Measurements from ENCODE around the gene POTEB3.
"Not testable (repeated sequence)": the region's sequence is repeated elsewhere in the genome, so short reads cannot be mapped to it uniquely, and the experiment has no call there.

Gene POTEB3

DNA sequence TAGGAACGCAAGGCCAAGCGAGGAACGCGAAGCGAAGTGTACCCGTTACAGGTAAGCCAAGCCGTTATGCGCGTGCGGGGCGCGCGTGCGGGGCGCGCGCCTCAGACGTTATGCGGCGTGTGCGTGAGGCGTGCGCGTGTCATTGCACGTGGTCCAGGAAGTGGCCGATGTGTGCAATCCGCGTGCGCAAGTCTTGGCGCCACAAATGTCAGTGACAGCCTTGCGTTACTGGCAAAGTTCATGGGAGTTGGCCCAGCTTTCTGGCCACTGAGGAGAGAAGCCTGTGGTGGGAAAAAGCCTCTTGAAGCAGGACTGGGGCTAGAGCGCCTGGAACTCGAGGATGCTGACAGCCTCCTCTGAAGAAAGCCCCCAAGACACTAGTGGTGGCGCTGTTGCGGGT, at the start of gene POTEB3:
Gene POTEB3, minus strand, starts transcription at position 101 of the 400 bp plus-strand sequence. CDS start 488 bp downstream, outside the sequence.
- H3K4me1 ChIP-seq (ENCODE audit: control insufficient read depth, insufficient read depth, low read length); H3K4me3 ChIP-seq (ENCODE audit: low read length); H3K36me3 ChIP-seq (ENCODE audit: control insufficient read depth, insufficient read depth, low read length); H3K27me3 ChIP-seq (ENCODE audit: control insufficient read depth, insufficient read depth, low read length); H3K9me3 ChIP-seq (ENCODE audit: control insufficient read depth, low read length); H3K9ac ChIP-seq (ENCODE audit: low read length): not testable (repeated sequence)

DNA sequence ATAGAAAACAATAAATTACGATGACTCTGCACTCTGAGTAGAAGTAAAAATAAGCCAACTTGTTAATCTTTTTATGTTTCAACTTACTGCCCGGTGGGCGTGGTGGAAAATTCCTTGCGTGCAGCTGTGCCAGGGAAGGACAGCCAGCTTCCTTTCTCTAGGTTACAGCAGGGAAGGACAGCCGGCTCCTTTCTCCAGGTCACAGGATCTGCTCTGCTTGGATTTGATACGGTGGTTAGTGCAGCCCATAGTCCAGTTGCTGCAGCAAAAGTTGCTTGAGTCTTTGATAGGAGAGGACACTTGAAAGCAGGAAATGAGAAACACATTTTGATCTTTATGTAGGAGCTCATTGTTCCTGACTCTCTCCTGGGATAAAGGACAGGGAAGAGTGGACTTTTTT, 13.4 kb upstream of the POTEB3 start:
- not testable (repeated sequence) for H3K27me3 ChIP-seq (ENCODE audit: control insufficient read depth, insufficient read depth, low read length); H3K9ac ChIP-seq (ENCODE audit: low read length); H3K9me3 ChIP-seq (ENCODE audit: control insufficient read depth, low read length); H3K4me3 ChIP-seq (ENCODE audit: low read length); H3K4me1 ChIP-seq (ENCODE audit: control insufficient read depth, insufficient read depth, low read length); H3K36me3 ChIP-seq (ENCODE audit: control insufficient read depth, insufficient read depth, low read length)

DNA sequence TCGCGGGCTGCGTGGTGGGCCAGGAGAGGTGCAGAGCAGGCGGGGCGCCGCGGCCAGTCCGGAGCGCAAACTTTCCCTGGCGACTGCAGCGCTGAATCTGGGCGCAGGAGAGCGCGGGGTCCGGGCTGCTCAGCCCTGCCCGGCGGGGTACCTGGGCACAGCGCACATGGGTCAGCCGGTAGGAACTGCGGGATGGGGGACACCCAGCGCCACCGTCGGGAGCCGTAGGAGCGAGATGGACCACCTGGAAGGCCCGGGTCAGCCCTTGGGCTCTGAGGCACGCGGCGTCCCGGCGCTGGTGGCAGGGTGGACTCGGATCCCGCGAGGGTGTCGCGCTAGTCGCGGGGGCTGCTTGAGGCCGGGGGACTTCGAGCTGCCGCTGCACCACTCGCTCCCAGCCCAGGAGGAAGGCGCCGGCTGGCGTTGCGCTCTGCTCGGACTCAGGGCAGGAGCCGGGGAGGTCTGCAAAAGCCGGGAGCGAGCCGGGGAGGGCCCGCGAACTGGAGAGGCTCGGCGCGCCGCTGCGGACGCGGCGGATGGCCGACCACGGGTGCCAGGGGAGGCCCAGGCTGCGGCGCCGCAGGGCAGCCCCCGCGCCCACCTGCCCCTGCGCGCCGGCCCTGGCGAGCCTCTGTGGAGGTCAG, 11.7 kb upstream of the POTEB3 start:
- not testable (repeated sequence) for H3K36me3 ChIP-seq (ENCODE audit: control insufficient read depth, insufficient read depth, low read length); H3K4me1 ChIP-seq (ENCODE audit: control insufficient read depth, insufficient read depth, low read length); H3K27me3 ChIP-seq (ENCODE audit: control insufficient read depth, insufficient read depth, low read length); H3K4me3 ChIP-seq (ENCODE audit: low read length); H3K9me3 ChIP-seq (ENCODE audit: control insufficient read depth, low read length); H3K9ac ChIP-seq (ENCODE audit: low read length)

DNA sequence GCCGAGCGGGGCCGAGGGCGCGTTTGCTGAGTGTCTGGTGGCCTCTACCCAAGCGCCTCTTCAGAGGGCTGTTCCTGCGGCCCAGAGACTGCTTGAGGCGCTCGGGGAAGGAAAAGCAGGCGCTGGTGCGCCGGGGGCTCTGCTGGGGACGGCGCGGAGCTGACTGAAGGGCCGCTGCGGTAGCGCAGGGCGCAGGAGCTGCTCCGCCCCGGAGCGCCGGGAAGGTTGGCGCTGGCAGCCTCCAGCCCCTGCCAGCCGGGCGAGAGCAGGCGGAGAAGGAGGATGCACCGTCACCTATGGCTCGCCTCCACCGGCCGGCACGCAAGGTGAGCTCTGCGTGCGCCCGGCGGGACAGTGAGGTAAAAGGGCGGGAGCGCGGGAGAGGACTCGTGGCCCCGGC, 11.2 kb upstream of the POTEB3 start:
- not testable (repeated sequence) for H3K27me3 ChIP-seq (ENCODE audit: control insufficient read depth, insufficient read depth, low read length); H3K36me3 ChIP-seq (ENCODE audit: control insufficient read depth, insufficient read depth, low read length); H3K4me1 ChIP-seq (ENCODE audit: control insufficient read depth, insufficient read depth, low read length); H3K9ac ChIP-seq (ENCODE audit: low read length); H3K4me3 ChIP-seq (ENCODE audit: low read length); H3K9me3 ChIP-seq (ENCODE audit: control insufficient read depth, low read length)

DNA sequence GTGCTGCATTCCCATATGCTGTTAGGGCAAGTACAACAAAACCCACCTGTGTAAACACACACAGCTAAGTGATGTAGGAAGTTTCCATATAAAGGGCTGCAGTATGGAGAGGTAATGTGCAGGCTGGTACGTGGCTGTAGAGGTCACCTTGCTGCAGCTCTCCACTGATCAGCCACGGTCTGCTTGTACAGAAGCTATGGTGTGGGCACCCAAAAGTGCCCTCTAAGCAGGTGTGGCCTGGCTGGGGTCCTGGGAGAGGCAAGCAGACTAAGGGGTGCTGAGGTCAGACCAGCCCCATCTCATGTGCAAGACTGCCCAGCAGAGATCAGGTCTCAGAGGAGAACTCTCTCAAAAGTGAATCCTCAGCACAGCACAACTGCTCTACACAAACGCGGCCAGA, 32.9 kb downstream of the POTEB3 start:
- H3K27me3 ChIP-seq (ENCODE audit: control insufficient read depth, insufficient read depth, low read length); H3K9me3 ChIP-seq (ENCODE audit: control insufficient read depth, low read length); H3K9ac ChIP-seq (ENCODE audit: low read length); H3K36me3 ChIP-seq (ENCODE audit: control insufficient read depth, insufficient read depth, low read length); H3K4me3 ChIP-seq (ENCODE audit: low read length); H3K4me1 ChIP-seq (ENCODE audit: control insufficient read depth, insufficient read depth, low read length): not testable (repeated sequence)

DNA sequence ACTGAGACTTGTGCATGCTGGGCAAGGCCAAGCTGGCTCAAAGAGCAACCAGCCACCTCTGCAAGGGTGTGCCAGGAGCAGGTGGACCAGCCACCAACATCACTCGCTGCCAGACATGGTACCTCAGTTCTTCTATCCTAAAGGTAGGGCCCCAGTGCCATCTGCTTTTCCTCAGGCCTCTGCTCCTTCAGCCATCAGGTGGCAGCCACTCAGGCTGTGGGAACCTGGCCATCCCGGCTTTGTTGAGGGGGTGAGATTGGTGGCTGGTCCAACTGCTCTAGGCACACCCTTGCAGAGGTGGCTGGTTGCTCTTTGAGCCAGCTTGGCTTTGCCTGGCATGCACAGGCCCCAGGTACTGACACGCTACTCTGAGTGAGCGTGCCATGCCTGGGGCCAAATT, 38.8 kb downstream of the POTEB3 start:
- H3K36me3 ChIP-seq (ENCODE audit: control insufficient read depth, insufficient read depth, low read length); H3K27me3 ChIP-seq (ENCODE audit: control insufficient read depth, insufficient read depth, low read length); H3K9ac ChIP-seq (ENCODE audit: low read length); H3K4me1 ChIP-seq (ENCODE audit: control insufficient read depth, insufficient read depth, low read length); H3K4me3 ChIP-seq (ENCODE audit: low read length); H3K9me3 ChIP-seq (ENCODE audit: control insufficient read depth, low read length): not testable (repeated sequence)

DNA sequence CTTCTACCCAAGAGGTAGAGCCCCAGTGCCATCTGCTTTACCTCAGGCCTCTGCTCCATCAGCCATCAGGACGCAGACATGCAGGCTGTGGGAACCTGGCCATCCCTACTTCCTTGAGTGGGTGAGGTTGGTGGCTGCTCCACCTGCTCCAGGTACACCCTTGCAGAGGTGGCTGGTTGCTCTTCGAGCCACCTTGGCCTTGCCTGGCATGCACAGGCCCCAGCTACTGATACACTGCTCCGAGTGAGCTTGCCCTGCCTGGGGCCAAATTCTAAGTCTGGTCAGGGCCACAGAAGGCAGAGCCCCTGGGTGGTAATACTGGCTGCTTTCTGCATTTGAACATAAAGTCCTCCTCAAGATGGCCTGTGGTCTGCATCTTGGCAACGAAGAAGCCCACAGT, 41.2 kb downstream of the POTEB3 start:
- H3K36me3 ChIP-seq (ENCODE audit: control insufficient read depth, insufficient read depth, low read length); H3K27me3 ChIP-seq (ENCODE audit: control insufficient read depth, insufficient read depth, low read length); H3K4me1 ChIP-seq (ENCODE audit: control insufficient read depth, insufficient read depth, low read length); H3K9ac ChIP-seq (ENCODE audit: low read length); H3K4me3 ChIP-seq (ENCODE audit: low read length); H3K9me3 ChIP-seq (ENCODE audit: control insufficient read depth, low read length): not testable (repeated sequence)

DNA sequence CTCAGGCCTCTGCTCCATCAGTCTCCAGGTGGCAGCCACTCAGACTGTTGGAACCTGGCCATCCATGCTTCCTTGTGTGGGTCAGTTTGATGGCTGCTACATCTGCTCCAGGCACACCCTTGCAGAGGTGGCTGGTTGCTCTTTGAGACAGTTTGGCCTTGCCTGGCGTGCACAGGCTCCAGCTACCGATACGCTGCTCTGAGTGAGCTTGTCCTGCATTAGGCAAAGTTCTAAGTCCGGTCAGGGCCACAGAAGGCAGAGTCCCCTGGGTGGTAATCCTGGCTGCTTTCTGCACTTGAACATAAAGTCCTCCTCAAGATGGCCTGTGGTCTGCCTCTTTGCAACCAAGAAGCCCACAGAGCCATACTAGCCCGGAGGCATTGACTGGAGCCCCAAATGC, 41.8 kb downstream of the POTEB3 start:
- not testable (repeated sequence) for H3K4me3 ChIP-seq (ENCODE audit: low read length); H3K27me3 ChIP-seq (ENCODE audit: control insufficient read depth, insufficient read depth, low read length); H3K36me3 ChIP-seq (ENCODE audit: control insufficient read depth, insufficient read depth, low read length); H3K9ac ChIP-seq (ENCODE audit: low read length); H3K4me1 ChIP-seq (ENCODE audit: control insufficient read depth, insufficient read depth, low read length); H3K9me3 ChIP-seq (ENCODE audit: control insufficient read depth, low read length)

DNA sequence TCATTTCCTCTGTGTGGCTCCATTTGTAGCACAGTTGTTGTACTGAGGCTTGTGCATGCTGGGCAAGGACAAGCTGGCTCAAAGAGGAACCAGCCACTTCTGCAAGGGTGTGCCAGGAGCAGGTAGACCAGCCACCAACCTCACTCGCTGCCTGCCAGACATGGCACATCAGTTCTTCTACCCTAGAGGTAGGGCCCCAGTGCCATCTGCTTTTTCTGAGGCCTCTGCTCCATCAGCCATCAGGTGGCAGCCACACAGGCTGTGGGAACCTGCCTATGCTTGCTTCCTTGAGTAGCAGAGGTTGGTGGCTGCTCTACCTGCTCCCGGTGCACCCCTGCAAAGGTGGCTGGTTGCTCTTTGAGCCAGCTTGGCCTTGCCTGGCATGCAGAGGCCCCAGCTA, 42.6 kb downstream of the POTEB3 start:
- H3K36me3 ChIP-seq (ENCODE audit: control insufficient read depth, insufficient read depth, low read length); H3K27me3 ChIP-seq (ENCODE audit: control insufficient read depth, insufficient read depth, low read length); H3K4me3 ChIP-seq (ENCODE audit: low read length); H3K9me3 ChIP-seq (ENCODE audit: control insufficient read depth, low read length); H3K4me1 ChIP-seq (ENCODE audit: control insufficient read depth, insufficient read depth, low read length); H3K9ac ChIP-seq (ENCODE audit: low read length): not testable (repeated sequence)

DNA sequence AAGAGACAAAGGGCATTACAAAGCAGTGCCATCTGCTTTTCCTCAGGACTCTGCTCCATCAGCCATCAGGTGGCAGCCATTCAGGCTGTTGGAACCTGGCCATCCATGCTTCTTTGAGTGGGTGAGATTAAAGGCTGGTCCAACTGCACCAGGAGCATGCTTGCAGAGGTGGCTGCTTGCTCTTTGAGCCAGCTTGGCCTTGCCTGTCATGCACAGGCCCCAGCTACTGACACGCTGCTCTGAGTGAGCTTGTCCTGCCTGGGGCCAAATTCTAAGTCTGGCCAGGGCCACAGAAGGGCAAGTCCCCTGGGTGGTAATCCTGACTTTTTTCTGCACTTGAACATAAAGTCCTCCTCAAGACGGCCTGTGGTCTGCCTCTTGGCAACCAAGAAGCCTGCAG, 43.1 kb downstream of the POTEB3 start:
- H3K36me3 ChIP-seq (ENCODE audit: control insufficient read depth, insufficient read depth, low read length); H3K9me3 ChIP-seq (ENCODE audit: control insufficient read depth, low read length); H3K27me3 ChIP-seq (ENCODE audit: control insufficient read depth, insufficient read depth, low read length); H3K9ac ChIP-seq (ENCODE audit: low read length); H3K4me3 ChIP-seq (ENCODE audit: low read length); H3K4me1 ChIP-seq (ENCODE audit: control insufficient read depth, insufficient read depth, low read length): not testable (repeated sequence)

DNA sequence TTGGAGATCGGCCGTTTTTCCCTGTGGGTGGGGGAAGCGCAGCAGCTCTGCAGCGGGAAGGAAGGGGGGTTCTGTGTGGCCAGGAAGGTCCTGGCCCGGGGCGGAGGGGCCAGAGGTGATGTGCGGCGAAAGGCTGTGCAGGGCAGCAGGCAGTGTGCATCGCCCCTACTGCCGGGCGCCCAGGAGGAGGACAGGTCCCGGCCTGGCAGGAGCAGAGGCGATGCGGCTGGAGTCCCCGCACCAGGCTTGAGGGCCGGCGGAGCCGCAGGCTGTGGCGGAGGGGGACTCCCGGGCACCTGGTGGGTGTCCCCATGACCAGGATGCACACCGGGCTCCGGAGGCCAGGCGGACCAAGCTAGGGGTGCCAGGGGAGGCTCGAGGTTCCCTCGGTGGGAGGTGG, 54.3 kb downstream of the POTEB3 start:
- H3K36me3 ChIP-seq (ENCODE audit: control insufficient read depth, insufficient read depth, low read length); H3K4me1 ChIP-seq (ENCODE audit: control insufficient read depth, insufficient read depth, low read length); H3K4me3 ChIP-seq (ENCODE audit: low read length); H3K27me3 ChIP-seq (ENCODE audit: control insufficient read depth, insufficient read depth, low read length); H3K9ac ChIP-seq (ENCODE audit: low read length); H3K9me3 ChIP-seq (ENCODE audit: control insufficient read depth, low read length): not testable (repeated sequence)

DNA sequence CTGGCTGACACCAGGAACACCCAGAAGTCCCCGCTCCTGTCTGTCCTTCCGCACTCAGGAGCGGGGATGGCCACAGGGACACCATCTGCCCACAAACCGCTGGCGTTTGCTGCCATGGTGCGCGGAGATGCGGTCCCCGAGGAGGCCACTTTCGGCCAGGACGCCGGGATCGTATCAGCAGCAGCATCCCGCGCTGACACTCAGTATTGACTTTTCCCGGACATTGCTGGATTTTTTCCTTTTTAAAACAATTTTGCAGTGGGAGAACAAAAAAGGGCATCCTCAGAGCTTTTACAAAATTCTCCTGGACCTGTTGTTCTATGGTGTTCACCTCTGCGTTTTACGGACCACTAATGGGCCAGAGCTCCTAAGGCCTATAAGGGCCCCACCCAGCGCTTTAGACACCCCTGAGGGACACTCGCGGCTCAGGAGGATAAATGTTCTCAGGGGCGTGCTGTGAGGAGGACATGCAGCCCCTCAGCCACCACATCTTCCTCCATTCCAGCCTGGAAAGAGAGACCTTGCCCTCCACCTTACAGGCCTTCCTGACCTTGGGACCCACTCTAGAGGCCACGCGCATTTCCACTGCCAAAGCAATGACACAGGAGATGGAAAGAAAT, 56.3 kb downstream of the POTEB3 start:
- H3K36me3 ChIP-seq (ENCODE audit: control insufficient read depth, insufficient read depth, low read length); H3K4me1 ChIP-seq (ENCODE audit: control insufficient read depth, insufficient read depth, low read length); H3K4me3 ChIP-seq (ENCODE audit: low read length); H3K9me3 ChIP-seq (ENCODE audit: control insufficient read depth, low read length); H3K9ac ChIP-seq (ENCODE audit: low read length); H3K27me3 ChIP-seq (ENCODE audit: control insufficient read depth, insufficient read depth, low read length): not testable (repeated sequence)

DNA sequence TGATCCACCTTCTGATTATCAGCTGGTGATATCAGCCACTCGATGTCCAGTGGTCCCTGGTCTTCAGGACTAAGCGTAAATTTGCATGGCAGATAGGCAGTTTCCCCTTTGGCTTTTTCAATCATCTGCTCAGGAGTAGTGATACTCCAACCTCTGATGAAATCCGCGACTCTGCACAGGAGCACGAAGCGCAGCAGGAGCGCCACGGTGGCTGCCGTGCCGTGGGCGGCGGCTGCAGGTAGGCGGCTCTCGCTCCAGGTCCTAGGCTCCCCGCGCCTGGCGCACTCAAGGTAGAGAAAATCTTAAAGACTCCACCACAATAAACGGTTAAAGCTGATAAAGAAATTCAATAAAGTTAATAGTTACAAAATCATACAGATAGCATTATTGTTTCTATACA, 66.6 kb downstream of the POTEB3 start:
- not testable (repeated sequence) for H3K9me3 ChIP-seq (ENCODE audit: control insufficient read depth, low read length); H3K4me1 ChIP-seq (ENCODE audit: control insufficient read depth, insufficient read depth, low read length); H3K9ac ChIP-seq (ENCODE audit: low read length); H3K36me3 ChIP-seq (ENCODE audit: control insufficient read depth, insufficient read depth, low read length); H3K27me3 ChIP-seq (ENCODE audit: control insufficient read depth, insufficient read depth, low read length); H3K4me3 ChIP-seq (ENCODE audit: low read length)

Measured in mucosa of stomach (tissue), 1 donor.